ENCODE measurements around the gene UST.

UST gene

DNA sequence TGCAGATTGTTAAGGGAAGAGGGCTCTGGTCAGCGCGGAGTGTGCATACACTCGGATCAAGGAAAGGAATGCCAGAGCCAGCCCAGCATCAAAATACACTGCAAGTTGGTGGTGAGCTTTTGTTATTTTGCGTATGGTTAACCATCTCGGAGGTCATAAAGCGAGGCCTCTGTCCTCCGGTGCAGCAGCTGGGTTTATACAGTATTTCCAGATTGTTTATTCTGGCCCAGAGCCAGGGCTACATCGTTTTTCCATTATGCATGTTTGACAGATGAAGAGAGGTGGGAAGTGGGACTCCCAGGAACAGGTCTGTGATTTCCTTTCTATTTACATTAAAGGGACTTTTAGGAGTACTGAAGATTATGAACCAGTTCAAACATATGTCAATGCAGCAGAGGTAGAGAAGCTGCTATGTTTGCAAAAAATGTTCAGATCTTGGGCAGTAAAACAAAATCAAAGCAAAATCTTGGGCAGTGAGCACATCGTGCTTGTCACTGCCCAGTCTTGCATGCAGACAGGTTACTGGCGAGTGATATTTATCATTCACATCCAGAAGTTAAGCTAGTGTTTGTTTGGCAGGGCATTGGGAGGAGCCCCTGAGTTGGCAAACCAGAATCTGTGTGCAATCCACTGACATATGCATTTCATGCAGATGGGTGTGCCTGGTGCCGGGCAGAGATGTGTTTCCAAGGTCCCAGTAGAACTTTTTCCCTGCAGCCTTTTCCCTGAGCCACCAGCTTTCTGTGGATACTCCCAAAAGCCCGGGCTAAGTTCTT, 314.3 kb downstream of the UST start:
- no peak overlapping the region for H3K27ac ChIP-seq
- TF ChIP-seq, protein P1, sequence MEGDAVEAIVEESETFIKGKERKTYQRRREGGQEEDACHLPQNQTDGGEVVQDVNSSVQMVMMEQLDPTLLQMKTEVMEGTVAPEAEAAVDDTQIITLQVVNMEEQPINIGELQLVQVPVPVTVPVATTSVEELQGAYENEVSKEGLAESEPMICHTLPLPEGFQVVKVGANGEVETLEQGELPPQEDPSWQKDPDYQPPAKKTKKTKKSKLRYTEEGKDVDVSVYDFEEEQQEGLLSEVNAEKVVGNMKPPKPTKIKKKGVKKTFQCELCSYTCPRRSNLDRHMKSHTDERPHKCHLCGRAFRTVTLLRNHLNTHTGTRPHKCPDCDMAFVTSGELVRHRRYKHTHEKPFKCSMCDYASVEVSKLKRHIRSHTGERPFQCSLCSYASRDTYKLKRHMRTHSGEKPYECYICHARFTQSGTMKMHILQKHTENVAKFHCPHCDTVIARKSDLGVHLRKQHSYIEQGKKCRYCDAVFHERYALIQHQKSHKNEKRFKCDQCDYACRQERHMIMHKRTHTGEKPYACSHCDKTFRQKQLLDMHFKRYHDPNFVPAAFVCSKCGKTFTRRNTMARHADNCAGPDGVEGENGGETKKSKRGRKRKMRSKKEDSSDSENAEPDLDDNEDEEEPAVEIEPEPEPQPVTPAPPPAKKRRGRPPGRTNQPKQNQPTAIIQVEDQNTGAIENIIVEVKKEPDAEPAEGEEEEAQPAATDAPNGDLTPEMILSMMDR (IDR thresholded peaks at IDR 0.05) = no peak
- TF ChIP-seq ZFX (IDR thresholded peaks at IDR 0.05; ENCODE audit: borderline replicate concordance) = no peak

DNA sequence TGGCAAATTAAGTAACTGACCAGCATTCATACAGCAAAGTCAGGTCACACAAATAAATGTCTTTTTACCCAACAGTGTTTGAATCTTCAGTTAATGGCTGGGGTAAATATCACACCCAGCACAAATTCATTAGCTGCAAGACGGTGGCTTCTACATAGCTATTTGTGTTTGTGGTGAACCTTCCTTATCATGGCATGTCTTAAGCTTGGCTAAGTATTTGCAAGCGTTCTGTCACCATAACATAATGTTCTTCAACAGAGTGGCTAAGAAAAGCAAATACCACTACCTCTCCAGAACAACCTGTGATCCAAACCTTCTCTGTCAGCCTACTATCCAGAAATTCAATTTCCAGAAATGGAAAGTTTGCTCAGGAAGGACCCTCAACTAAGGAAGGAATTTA, 315.1 kb downstream of the UST start:
- H3K27ac ChIP-seq = no peak overlapping the region
- TF ChIP-seq, protein P1 (IDR thresholded peaks at IDR 0.05) = no peak
- no peak for TF ChIP-seq ZFX (IDR thresholded peaks at IDR 0.05; ENCODE audit: borderline replicate concordance)

DNA sequence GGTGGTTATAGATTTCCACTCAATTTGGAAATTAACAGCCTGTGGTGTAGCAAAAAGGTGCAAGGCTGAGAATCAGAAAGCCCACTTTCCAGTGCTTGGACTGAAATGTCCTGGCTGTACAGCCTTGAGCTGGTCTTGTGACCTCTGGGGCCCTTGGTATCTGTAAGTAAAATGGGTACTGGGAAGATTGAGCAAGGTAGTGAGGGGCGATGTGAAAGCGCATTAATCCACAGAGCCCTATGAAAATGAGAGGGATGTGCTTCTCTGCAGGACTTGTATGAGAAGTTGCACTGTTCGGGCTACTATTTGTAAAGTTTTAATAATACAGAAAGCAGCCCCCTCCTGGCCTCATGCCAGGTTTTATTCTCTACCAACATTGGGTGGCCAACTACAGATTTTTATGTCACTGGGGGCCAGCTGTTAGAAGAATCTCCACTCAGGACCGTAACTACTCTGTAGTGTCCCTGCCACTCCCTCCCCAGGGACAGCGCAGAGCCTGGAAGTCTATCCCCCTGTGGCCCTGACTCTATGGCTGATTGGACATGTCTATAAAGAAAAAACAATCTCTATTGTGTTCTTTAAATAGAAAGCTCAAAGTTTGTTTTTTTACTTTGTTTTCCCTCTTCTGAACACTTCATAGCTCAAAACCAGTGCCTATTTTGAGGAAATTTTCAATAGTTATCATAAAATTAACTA, 316.0 kb downstream of the UST start:
- H3K27ac ChIP-seq = no peak overlapping the region

DNA sequence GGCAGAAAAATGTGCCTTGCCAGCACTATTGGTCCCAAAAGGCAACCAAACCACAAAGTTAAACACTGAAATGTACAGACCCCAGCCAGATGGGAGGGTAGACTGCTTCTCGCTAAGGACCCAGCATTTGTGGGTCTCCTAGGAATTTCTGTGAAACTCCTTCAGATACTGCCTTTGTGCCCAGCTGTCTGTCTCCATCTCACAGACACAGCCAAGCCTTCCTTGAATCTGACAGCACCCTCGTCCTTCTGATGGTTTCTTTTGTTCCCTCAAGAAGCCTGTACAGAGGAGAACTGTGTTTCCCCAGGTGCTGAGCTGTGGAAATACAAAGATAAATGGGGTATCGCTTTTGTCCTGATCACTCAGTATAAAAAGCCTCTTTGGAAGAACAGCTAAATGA, 316.6 kb downstream of the UST start:
- no peak overlapping the region for H3K27ac ChIP-seq
- TF ChIP-seq, protein P1 (IDR thresholded peaks at IDR 0.05) = no peak
- no peak for TF ChIP-seq ZFX (IDR thresholded peaks at IDR 0.05; ENCODE audit: borderline replicate concordance)

More for the DNA sequence above, 316.0 kb downstream of the UST start:
- no peak for TF ChIP-seq ZFX (IDR thresholded peaks at IDR 0.05; ENCODE audit: borderline replicate concordance)
- TF ChIP-seq, protein P1 (IDR thresholded peaks at IDR 0.05) = no peak

DNA sequence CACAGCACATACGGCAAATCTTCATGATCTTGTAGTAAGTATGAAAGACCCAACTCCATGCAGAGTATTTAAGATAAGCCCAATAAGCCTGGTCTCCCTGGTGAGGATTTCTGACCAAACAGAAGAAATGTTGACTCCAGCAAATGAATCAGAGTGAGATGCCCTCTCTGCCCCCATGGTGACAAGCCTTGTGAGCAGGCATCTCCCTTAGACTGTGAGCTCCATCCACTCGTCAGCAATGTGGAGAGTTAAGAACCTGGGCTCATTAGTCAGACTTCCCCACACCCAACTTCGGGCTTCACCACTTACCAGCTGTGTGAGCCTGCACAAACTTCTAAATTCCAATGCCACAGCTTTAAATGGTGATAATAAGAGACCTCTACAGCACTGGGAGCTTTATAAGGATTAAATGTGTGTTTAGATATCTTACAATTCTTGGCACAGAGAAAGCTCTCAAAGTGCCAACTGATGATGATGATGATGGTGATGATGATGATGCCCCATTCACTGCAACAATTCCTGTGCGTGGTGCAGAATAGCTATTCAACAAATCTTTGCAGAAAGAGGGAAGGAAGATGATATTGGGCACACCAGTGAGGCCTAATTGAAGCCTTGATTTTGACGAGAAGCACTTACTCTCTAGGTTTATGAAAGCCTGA, 317.3 kb downstream of the UST start:
- no peak for TF ChIP-seq ZFX (IDR thresholded peaks at IDR 0.05; ENCODE audit: borderline replicate concordance)
- TF ChIP-seq, protein P1 (IDR thresholded peaks at IDR 0.05) = no peak
- H3K27ac ChIP-seq = no peak overlapping the region

DNA sequence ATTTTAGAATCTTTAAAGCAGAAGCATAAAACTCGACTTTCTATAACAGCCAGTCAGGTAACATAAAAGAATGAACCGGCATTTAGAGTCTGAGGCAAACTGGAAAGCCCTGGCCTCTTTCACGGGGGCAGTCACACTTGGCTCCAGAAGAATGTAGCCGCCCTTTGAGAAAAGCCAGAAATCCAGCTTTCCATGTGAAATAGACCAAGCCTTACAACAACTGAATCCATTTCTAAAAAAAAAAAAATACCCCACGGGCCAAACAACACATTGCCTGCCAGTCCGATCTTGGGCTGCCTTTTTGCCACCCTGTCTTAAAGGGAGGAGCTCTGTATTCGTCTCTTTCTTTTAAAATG, 317.8 kb downstream of the UST start:
- no peak overlapping the region for H3K27ac ChIP-seq
- no peak for TF ChIP-seq ZFX (IDR thresholded peaks at IDR 0.05; ENCODE audit: borderline replicate concordance)
- TF ChIP-seq, protein P1 (IDR thresholded peaks at IDR 0.05) = no peak

DNA sequence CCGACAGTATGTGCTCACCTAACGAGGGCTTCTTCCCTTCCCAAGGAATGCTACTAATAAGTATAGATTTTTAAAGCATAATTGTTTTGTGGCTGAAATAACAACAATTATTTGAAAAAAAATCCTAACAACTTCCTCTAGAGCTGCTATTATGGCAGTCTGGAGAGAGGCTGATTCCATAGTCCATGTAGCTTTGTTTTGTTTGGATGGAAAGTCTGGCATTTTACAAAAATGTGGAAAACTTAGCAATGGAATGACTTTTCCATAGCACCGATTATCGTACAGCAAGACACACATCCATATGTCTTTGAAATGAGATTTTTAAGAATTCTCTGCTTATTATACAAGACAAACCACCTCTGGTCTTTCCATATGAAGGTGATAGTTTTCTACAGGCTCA, 318.3 kb downstream of the UST start:
- TF ChIP-seq ZFX (IDR thresholded peaks at IDR 0.05; ENCODE audit: borderline replicate concordance) = no peak
- H3K27ac ChIP-seq = no peak overlapping the region
